Fibroblast of skin of back (primary cell): ENCODE results near the gene SOX8.

Experiments
- DNase-seq: peaks from one replicate; pipeline ENCODE4 v3.0.0-alpha.2; 2013

SOX8 gene

GRCh38 chr16:988471-989353 is 7.1 kb downstream of the SOX8 start:
- DNase-seq = no peak

DNA sequence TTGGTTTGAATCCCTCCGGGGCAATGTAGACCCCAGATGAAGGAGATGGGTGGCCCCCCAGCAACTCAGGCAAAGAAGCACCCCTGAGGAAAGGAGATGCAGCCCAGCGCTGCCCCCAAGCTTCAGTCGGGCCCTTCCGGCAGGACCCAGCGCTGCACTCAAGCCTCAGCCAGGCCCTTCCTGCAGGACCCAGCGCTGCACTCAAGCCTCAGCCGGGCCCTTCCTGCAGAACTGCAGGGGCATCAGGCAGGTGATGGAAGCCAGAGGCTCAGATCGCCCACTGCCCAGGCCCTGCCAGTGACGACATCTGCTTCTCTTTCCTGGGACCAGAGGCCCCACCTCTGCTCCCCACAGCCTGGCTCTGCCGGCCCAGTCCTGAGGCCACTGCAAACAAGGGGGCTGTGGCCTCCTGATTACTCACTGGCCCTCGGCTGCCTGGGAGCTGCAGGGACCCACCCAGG is 7.8 kb downstream of the SOX8 start:
- DNase-seq = no peak

DNA sequence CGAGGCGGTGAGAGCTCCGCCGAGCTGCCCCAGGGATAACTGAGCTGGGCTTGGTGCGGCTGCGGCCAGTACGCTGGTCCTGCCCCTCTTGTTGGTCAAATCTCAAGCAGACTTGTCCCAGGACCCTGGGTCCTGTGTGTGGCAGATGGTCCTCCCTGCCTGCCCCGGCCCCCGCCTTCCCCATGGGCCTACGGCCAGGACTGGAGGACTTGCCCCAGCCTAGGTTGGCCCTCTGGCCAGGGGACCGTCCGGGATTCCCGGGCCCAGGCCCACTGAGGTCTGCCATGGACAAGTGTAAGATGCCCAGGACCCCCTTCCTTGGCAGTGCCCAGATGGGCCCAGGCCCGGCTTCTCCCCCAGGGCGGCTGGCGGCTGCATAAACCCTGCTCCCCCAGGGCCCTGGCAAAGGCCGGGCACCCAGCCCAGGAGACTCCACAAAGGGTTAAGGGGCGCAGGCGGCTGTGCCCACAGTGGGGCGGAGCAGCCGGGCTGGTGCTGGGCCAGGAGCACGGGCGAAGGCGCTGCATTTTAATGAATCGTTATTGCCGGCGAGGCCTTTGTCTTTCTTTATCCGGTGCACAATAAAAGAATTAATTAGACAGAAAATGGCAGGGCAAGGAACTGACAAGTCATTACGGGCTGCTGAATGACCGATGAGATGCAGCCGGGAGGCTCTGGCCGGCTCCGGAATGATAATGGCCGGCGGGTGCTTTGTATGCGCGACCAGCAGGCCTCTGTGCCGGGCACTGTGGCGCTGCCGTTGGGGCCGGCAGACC is 9.1 kb downstream of the SOX8 start:
- DNase-seq = no peak

DNA sequence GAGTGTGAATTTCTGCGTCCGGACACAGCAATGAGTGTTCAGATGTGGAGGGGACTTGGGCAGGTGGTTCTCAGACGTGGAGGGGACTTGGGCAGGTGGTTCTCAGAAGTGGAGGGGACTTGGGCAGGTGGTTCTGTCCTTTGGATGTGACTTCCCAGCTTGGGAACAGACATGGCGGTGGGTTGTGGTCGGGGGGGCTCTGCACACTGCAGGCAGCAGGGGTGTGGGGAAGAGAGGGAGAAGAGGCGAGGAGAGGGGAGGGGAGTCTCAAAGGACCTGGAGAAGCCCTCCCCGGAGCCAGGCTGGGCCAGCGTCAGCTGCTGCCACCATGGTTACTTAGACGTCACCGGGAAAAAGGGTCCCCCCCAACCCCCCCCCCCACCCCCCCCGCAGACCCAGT is 9.8 kb downstream of the SOX8 start:
- DNase-seq = no peak

GRCh38 chr16:991773-992172 is 10.2 kb downstream of the SOX8 start:
- no peak for DNase-seq

DNA sequence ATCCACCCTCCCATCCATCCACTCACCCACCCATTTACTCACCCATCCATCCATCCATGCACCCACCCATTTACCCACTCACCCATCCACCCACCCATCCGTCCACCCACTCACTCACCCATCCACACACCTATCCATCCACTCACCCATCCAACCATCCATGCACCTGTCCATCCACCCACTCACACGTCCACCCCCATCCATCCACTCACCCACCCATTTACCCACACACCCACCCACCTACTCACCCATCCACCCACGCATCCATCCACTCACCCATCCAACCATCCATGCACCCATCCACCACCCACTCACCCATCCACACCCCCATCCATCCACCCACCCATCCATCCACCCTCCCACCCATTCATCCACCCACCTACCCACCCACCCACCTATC is 12.2 kb downstream of the SOX8 start:
- DNase-seq = no peak

GRCh38 chr16:995087-995486 is 13.5 kb downstream of the SOX8 start:
- DNase-seq = peak; percentile 45

DNA sequence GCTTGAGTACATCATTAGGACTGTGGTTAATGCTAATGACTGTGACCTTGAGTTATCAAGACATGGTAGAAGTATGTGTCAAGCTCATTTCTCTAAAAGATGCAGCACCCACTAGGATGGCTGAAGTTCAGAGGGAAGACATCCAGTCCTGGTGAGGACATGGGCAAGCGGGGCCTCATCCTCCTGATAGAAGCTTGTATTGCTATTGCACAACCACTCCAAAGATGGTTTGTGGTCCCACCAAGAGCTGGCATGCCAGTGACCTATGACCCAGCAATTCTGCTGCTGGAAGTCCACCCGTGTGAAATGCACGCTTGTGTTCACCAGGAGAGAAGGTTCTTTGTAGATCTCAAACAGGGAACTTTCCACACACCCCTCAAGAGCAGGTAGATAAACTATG is 14.2 kb downstream of the SOX8 start:
- DNase-seq = no peak

DNA sequence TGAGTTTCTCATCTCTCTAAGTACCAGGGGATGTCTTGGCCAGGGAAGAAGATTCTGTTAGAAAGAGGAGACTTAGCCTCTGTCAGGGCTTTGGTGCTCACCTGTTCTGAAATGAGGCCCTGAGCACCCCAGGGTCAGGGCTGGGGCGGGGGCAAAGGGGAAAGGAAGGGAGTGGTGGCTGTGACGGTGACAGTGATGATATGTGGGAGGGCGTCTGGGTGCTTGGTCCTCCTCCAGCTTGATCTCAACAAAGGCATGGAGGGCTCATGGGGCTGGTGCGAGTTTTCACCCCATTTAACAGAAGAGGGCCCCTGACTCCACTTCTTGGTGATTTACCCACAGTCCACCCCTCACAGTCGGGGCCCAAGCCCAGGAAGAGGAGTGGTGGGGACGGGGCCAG is 15.1 kb downstream of the SOX8 start:
- no peak for DNase-seq

DNA sequence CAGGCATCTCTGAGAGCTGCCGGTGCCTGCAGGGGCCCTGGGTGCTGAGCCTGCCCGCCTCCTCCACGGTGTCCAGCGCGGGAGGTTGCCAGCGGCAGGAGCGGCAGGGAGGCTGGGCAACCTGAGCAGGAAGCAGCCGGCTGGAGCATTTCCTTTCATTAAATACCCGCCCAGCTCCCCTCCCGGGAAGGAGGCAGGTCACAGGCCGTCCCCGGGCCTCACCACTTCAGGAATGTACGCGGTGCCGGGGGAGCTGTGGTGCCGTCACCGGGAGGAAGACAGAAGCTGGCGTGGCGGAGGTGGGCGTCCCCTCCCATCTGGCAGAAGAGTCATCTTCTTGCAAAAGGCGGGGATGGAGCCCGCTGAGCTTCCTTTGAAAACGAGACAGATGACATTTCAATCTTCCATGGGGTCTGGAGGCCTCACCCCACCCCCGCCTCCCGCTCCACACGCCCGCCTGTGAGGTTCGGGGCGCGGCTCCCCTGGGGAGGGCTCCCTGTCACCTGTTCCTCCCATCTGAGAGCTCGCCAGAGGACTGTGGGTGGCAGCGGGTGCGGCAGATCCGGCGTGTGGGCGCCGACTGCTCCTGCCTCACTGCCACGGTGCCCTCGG is 16.0 kb downstream of the SOX8 start:
- DNase-seq = peak; percentile 78

- no peak for DNase-seq
These were observed 16.6 kb downstream of the SOX8 start for GRCh38 chr16:998211-998610.

GRCh38 chr16:998615-999014 is 17.0 kb downstream of the SOX8 start:
- no peak for DNase-seq

DNA sequence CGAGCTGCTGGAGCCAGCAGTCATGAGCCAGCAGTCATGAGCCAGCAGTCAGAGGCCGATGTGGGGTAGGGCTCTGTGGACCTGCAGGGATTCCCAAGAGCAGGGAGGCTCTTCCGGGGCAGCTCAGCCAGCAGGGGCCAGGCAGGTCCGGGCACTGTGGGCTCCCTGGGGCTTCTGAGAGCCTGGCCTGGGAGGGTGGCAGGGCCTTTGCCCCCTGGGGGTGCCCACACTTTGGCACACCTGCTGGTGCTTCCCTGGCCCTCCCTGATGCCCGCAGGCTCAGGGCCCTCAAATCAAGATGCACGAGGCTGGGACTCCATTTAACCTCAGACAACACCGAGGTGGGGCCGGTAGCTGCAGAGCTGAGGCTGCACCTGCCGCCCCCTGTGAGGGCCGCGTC is 18.1 kb downstream of the SOX8 start:
- no peak for DNase-seq

- no peak for DNase-seq
These were observed 19.0 kb downstream of the SOX8 start for GRCh38 chr16:1000608-1001007.

- DNase-seq = no peak
These were observed 19.5 kb downstream of the SOX8 start for GRCh38 chr16:1001096-1001495.

DNA sequence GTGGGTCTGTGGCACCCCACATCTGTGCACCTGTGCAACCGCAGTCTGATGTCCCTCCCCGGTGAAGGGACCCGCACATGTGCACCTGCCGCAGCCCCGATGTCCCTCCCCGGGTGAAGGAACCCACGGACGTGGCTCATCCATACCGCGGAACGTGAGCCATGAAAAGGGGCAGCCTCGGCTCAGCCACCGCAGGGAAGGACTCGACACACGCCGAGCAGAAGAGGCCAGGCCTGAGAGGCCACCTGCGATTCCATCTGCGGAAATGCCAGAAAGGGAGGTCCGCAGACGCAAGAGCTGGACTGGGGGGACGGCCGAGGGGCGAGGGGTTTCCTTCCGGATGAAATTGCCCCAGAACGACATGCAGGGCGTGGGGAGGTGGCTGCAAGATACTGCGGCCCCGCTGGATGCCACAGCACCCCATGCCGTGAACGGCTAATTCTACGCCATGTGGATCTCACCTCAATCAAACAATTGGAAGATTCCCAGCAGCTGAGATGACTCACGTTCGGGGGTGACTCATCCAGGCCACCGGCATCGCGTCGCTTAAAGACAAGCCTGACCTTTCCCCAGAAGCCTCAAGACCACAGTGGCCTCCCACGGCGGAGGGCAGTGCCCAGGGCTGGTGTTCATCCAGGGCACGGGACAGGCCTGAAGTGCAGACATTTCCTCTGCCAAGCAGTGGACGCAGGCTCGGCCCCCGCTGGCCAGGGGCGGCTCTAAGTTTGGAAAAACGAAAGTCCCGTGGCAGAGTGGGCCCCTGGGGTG is 21.0 kb downstream of the SOX8 start:
- DNase-seq = peak; percentile 78

GRCh38 chr16:1003391-1004347 is 22.1 kb downstream of the SOX8 start:
- peak; percentile 33 for DNase-seq

GRCh38 chr16:1005286-1005685 is 23.7 kb downstream of the SOX8 start:
- DNase-seq = no peak

DNA sequence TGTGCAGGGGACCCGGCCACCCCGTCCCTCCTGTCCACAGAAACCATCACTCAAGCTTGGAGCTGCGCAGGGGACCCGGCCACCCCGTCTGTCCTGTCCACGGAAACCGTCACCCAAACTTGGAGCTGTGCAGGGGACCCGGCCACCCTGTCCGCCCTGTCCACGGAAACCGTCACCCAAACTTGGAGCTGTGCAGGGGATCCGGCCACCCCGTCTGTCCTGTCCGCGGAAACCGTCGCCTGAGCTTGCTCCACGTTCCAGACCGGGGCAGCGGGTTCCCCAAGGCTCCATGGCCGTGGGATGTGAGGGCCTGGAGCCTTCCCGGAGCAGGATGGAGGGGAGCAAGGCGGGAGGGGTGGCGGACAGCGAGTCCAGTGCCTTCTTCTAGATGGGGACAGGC is 25.2 kb downstream of the SOX8 start:
- no peak for DNase-seq

DNA sequence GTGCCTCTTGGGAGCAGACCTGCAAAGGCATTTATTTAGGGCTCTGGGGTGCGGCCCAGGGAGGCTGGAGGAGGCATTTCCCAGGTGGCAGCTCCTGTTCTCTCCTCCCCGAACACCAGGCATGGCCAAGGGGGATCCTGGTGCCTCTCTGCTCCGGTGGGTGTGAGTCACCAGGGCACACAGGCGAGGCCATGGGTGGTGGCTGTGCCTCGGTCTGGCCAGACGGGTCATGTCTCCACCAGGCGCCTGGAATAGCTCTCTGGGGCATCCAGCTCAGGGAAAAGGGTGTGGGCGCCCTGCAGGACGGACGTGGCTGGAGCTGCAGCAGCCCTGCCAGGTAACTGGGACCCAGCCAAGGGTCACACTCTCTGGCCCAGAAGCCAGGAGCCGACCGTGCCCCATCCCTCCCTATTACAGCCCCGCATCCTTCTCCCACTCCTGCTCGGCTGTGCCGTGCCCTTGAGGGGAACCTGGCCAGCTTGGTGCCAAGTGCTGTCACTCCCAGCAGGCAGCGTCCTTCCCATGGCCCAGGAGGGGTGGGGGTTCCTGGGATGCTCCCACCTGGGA is 25.8 kb downstream of the SOX8 start:
- DNase-seq = no peak

DNA sequence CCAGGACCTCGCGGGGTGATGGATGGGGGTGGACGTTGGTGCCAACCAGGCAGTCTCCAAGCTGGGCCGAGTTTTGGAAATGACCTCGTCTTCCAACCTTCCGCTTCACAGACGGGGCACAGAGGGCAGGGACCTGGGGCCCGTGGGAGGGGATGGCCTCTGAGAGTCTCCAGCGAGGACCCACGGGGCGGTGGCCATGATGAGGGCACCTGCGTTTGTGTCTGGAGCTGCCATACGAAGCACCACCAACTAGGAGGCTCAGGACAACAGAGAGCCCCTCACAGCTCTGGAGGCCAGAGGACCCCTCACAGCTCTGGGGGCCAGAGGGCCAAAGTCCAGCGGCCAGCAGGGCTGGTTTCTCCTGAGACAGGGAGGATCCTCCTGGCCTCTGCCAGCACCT is 26.5 kb downstream of the SOX8 start:
- no peak for DNase-seq
